Activated T-cell treated with anti-CD3 and anti-CD28 coated beads for 48 hours (primary cell): ENCODE results near the gene GRIA1.
"Not testable (repeated sequence)": the region's sequence is repeated elsewhere in the genome, so short reads cannot be mapped to it uniquely, and the experiment has no call there.

ENCODE experiments used
- DNase-seq: peaks from one replicate; pipeline ENCODE4 v3.0.0-alpha.2; 2020; ENCODE audit warnings: low read depth

GRIA1 gene

DNA sequence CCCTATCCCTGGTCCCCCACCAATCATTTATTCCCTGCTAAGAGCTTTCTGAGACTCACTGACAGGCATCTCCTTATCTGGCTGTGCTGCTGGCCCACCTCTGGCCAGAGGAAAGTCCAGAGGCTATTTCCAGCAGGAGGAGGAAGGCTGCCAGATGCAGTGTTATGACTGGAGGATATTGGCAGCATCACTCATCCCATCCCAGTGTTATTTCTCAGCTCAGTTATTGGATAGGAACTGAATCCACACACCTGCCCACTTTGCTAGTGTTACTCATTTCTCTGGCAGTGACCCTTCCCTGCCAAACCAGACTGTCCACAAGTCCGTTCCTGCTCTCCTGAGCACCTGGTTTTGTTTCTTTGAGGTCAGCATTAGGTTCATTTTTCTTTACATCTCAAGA, 228.2 kb downstream of the GRIA1 start:
- no peak for DNase-seq

GRCh38 chr5:153719324-153719723, 228.9 kb downstream of the GRIA1 start:
- no peak for DNase-seq

DNA sequence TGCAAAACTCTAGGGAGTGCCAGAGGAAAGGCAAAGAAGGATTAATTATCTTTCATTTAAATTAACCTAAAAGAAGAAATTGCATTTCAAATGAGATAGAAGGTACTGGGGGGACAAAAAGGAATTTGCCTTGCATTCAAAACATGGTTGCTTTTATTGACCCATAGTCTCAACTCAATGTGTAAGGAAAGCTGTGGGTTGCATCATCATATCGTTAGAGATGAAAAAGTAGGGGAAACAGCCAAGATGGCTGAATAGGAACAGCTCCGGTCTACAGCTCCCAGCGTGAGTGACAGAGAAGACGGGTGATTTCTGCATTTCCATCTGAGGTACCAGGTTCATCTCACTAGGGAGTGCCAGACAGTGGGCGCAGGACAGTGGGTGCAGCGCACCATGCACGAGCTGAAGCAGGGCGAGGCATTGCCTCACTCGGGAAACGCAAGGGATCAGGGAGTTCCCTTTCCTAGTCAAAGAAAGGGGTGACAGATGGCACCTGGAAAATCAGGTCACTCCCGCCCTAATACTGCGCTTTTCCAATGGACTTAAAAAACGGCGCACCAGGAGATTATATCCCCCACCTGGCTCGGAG, 232.6 kb downstream of the GRIA1 start:
- not testable (repeated sequence) for DNase-seq

GRCh38 chr5:153742060-153742459, 251.6 kb downstream of the GRIA1 start:
- no peak for DNase-seq

DNA sequence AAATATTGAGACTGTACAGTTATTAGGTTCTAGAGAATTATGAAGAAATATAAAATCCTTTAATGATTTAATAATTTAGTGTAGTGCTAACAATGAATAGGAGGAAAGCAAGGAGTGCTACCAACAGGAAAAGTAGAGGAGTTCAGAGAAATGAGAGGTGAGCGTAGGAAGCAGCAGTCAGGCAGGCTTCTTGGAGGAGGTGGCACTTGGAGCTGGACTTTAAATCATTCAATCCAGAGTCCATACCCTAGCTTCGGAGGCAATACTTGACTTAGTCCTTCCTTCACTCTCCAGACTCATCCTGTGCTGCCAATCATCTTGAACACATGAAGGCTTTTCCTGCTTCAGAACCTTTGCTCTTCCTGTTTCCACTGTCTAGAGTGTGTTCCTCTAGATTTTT, 254.3 kb downstream of the GRIA1 start:
- no peak for DNase-seq

GRCh38 chr5:153745778-153746395, 255.4 kb downstream of the GRIA1 start:
- DNase-seq: no peak

DNA sequence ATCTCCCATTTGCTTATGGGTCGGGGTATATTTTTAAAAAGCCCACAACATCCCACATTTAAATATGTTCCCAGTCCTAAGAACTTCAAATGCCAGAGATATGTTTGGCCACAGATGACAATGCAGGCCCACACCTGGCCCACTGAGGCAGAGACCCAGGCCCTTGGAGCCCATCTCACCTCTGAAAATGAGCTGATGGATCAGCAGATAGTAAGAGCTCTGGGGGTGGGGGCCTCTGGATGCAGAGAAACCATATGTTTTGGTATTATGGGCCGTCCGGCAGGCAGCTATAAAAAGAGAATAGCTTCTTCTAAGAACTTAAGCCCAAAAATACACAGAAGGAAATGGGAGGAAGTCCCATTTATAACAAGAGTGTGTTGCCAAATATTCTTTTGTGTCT, 256.0 kb downstream of the GRIA1 start:
- no peak for DNase-seq

DNA sequence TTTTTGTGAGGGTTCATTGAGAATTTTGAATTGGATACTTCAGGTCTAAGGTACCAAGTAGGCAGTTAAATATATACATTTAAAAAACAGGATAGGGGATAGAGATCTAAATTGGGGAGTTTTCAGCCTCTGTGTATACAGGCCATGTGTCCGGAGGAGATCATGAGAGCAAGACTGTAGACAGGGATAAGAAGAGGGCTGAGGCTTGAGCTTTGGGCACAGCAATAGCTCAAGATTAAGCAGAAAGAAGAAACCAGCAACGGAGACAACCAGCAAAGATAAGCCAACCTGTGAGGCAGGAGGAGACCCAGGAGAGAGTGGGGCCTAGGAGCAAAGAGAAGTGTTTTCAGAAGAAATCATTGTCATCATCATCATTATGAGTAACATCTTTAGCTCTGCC, 258.4 kb downstream of the GRIA1 start:
- no peak for DNase-seq

- no peak for DNase-seq
These were observed 259.5 kb downstream of the GRIA1 start for GRCh38 chr5:153749960-153750359.

DNA sequence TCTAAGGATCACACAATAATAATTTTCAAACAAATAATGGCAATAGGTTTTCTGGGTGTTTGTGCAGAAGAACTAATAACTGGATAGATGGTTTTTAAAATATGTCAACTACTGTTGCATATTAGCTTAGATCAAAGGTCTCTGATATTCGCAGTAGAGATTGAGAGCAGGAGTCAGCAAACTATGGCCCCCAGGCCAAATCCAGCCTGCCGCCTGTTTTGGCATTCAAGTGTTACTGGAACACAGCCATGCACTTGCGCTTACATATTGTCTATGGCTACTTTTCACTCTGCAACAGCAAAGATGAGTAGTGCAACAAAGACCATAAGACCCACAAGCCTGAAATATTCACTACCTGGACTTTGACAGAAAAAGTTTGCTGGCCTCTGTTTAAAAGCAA, 260.8 kb downstream of the GRIA1 start:
- DNase-seq: no peak

DNA sequence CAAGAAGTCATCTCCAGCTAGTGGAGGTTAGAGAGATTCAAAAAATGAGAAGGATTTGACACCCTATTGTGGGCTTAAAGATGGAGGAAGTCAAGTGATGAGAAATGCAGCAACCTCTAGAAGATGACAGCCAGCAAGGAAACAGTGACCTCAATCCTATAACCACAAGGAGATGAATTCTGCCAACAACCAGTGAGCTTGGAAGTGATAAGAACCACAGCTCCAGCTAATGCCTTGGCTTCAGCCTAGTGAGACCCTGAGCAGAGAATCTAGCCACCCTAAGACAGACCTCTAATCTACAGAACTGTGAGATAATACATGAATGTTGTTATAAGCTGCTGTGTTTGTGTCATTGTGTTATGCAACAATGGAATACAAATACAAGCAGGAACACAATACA, 262.4 kb downstream of the GRIA1 start:
- DNase-seq: no peak

DNA sequence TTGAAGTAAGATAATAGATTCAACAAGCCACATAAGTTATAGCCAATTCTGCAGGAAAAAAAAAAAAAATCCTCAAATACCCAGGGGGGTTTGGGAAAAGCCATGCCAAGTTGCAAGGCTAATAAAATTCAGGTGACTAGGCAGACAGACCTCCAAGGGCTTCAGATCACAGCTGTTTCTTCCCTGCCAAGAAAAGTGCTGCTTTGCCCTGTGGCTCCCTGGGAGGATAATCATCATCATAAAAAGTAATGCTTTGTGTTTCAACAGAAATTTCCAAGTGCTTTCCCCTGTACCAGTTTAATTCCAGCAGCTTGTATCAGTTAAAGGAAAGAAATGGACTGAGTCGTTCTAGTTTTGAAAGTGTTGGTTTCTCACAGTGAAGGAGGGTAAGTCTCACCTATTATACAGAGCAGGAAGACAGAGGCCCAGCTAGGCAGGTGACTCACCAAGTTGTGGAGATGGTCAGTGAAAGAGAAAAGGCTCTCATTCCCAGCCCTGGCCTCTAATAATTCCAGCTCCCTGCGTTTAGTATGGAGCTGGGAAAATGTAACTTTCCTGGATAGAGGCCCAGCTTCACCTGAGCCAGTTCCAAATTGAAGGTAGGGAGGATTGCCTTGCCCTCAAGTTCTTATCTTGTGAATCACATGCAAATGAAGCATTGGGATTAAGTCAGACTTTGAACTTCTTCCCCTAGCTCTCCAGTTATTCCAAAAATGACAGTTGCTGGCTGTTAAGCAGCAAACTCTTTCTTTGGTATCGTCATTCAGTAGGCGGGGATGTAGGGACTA, 263.4 kb downstream of the GRIA1 start:
- DNase-seq: no peak

DNA sequence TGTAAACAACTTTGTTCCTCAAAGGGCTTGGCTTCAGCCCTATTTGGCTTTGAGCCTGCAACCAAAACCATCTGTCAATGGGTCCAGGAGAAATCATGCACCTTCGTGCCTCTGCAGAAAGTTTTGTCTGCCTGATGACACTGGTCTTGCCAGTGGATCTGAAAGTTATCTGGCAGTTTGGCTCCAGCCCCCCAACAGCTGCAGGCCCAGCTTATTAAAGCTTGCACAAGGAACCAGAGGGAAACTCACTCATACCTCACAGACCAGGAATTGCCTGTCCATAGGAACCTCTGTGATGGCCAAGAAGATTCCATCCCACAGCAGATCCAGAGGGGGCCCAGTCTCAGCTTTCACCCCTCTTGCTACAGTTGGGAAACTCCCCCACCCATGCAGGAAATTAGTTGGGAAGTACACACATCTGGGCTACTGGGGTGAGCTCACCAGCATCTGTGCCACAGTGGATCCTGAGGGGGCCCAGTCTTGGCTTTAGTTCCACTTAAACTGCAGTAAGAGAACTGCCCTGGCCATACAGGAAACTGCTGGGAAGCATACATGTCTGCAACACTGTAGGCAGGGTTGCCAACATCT, 265.5 kb downstream of the GRIA1 start:
- no peak for DNase-seq

DNA sequence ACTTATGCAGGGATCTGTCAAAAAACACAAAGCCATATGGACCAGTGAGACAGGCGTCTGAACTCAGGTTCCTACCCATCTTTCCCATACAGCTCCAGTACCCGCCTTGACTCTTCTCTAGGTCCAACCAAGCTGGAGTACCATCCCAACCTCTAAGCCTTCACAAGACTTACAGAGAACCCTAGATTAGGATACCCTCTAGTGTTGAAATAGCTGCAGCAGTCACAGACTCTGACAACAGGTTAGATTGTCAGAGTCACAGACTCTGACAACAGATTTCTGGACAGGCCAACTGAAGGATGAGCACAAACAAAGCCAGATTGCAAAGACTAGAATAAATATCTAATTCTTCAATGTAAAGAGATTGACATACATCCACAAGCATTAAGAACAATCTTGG, 266.1 kb downstream of the GRIA1 start:
- DNase-seq: no peak

GRCh38 chr5:153765987-153766386, 275.5 kb downstream of the GRIA1 start:
- no peak for DNase-seq

DNA sequence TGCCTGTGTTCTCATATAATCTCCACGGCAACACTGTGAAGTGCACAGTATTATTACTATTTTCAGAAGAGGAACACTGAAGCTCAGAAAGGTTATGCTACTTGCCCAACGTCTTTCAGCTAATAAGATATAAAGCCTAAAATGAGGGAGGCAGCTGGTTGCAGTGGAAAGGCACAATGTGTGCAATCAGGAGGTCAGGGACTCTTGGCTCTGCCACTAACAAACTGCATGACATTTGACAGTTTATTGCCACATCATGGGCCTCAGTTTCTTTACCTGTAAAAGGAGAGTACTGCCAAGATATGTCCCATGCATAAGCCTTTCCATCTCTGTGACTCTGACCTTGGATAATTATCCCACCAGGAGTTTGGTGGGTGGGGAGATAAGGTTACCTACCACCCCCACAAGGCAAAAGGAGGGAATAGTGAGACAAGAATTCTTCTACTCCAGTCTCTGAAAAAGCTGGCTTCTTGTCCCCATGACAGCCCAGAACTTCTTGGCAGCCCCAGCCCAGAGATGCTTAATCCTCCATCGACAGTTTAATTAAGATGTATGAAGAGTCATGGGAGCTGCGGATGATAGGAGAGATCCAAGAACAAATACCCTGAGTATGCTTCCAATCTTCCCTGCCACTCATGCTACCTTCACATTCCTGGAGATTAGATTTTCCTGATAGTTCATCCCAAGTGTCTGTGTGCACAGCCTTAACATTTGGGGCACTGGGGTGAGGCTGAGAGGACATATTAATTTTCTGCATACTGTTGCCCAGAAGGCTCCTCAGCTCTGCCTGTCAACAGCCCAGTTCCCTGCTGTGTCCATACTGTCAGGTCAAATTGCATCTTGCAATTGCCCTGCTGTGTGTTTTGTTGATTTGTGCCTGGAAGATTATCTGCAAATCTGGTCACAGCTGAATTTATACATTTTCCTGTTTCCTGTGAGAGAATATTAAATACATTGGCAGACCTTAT, 277.0 kb downstream of the GRIA1 start:
- DNase-seq: no peak

GRCh38 chr5:153770066-153770465, 279.6 kb downstream of the GRIA1 start:
- no peak for DNase-seq

- DNase-seq: no peak
These were observed 284.2 kb downstream of the GRIA1 start for GRCh38 chr5:153774686-153775085.

DNA sequence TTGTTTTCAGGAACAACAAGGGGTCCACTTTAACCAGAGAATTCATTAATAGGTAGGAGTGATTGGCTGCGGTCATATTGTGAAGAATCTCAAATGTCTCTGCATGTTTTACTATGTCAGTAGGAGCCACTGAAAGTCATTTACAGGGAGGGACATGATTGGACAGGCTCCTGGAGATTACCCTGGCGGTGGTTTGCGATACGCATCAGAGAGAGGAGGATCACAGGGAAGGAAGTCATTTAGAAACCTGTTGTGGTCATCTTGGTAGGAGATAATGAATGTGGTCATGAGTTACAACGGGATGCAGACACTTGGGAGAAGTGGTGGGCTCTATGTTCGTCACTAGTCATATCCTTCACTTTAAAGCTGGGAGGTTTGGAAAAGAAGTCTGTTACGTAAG, 285.5 kb downstream of the GRIA1 start:
- no peak for DNase-seq

- DNase-seq: no peak
These were observed 287.5 kb downstream of the GRIA1 start for GRCh38 chr5:153777681-153778581.

GRCh38 chr5:153779836-153780235, 289.4 kb downstream of the GRIA1 start:
- DNase-seq: no peak
